ENCODE measurements around the gene NDUFB8.
A peak's percentile ranks its signal among the peaks of the same experiment; 100 is the strongest.
"Not testable (repeated sequence)": the region's sequence is repeated elsewhere in the genome, so short reads cannot be mapped to it uniquely, and the experiment has no call there.

The NDUFB8 gene

GRCh38 chr10:100529475-100530298 lies at the start of gene NDUFB8:
TSS of gene NDUFB8 (minus strand) at chr10:100529871. CDS start at chr10:100529851, 20 bp downstream.
- DNase-seq (ENCODE audit: low read depth) = no peak

GRCh38 chr10:100576282-100576635 lies 46.6 kb upstream of the NDUFB8 start:
- DNase-seq (ENCODE audit: low read depth) = no peak

- no peak for DNase-seq (ENCODE audit: low read depth)
Observed at GRCh38 chr10:100575585-100576281, 46.1 kb upstream of the NDUFB8 start.

DNA sequence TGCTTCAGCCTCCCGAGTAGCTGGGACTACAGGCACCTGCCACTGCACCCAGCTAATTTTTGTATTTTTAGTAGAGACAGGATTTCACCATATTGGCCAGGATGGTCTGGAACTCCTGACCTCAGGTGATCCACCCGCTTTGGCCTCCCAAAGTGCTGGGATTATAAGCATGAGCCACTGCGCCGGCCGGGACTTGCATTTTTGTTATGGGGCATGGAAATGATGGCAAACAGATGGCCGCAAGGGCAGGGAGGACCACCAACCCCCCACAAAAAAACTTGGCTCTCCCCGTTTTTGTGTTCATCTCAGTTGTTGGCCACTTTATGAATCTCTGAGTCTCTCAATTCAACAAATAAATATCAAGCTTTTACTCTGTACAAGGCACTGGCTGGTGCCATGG lies 45.5 kb upstream of the NDUFB8 start:
- DNase-seq (ENCODE audit: low read depth) = not testable (repeated sequence)

DNA sequence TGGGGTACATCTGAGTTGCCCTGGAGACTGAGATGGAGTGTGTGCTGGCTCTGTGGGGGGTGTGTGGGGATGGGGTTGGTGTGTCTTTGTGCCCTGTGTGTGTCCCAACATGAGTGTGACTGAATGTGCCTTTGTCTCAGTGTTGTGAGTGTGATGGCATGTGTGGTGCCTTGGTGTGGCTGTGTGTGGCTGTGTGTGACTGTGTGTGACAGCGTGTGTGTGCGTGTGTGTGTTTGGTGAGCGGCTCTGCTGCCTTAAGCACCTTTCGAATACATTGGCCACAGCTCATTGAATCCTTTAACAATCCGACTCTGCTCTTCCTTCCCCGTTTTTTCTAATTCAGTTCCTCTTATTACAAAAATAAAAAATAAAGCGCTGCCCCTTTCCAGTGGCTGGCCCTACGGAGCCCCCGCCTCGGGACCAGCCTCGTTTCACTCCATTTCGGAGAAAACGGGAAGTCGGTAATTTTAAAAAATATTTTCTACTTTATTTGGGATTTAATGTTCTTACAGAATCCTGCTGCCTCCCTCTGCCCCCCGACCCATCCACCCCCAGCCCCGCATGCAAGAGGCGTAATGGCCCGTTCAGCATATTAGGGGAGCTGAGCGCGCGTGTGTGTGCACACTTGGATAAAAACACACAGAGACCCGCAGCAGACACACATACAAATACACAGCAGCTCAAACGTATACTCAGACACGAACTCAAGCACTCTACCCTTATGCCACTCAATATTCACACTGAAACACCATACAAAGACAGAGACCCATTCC lies 41.6 kb upstream of the NDUFB8 start:
- DNase-seq (ENCODE audit: low read depth) = no peak

DNA sequence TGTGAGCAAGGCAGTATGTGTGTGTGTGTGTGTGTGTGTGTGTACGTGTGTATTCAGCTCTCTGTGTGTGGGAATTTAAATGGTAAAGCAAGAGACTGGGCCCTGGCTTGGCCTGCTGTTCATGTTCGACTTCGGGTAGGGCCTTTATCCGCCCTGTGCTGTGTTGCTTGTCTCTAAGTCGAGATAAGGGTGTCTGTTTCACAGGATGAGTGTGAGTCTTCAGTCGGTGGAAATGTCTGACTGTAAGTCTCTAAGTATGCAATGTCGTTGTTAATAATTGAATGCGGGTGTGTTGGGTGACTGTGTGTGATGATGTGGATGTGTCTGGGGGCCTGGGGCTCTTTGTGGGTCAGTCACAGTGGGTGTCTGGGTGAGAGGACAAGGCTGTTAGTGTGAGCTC lies 40.8 kb upstream of the NDUFB8 start:
- DNase-seq (ENCODE audit: low read depth) = no peak

DNA sequence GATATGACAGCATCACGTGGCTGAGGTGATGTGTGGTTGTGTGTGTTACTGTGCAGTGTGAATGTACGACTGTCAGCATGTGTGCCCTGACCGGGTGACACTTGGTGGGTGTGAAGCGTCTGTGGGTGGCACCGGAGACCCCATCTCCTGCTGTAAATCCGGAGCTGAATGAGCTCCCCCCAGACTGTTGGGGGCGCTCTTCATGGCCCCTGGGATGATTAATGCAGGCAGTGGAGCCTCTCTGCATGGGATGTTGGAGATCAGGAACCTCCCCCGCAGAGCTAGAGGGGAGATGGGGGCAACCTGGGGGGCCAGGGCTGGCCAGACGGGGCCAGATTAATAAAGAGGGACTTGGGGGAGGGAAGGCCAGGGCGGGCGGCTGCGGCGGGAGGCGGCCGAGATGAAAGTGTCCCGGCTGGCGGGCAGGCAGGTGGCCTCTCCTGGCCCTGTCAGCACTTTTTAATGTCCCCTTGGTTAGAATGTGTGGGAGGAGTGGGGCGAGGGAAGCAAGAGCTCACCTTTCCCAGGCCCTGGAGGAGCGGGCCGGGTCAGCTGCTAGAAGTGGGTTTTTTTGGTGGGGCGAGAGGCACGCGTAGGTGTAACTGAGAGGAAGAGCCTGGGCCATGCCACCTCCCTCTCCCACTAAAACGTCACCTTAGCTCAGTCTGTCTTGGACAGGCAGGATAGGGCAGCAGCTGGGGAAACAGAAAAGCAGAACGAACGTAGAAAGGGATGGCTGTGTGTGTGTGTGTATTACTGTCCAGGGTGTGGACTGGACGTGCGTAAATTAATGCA lies 40.2 kb upstream of the NDUFB8 start:
- no peak for DNase-seq (ENCODE audit: low read depth)

GRCh38 chr10:100568912-100569311 lies 39.2 kb upstream of the NDUFB8 start:
- no peak for DNase-seq (ENCODE audit: low read depth)

- DNase-seq (ENCODE audit: low read depth) = no peak
Observed at GRCh38 chr10:100567826-100568225, 38.2 kb upstream of the NDUFB8 start.

- no peak for DNase-seq (ENCODE audit: low read depth)
Observed at GRCh38 chr10:100567249-100567648, 37.6 kb upstream of the NDUFB8 start.

GRCh38 chr10:100566561-100566960 lies 36.9 kb upstream of the NDUFB8 start:
- no peak for DNase-seq (ENCODE audit: low read depth)

DNA sequence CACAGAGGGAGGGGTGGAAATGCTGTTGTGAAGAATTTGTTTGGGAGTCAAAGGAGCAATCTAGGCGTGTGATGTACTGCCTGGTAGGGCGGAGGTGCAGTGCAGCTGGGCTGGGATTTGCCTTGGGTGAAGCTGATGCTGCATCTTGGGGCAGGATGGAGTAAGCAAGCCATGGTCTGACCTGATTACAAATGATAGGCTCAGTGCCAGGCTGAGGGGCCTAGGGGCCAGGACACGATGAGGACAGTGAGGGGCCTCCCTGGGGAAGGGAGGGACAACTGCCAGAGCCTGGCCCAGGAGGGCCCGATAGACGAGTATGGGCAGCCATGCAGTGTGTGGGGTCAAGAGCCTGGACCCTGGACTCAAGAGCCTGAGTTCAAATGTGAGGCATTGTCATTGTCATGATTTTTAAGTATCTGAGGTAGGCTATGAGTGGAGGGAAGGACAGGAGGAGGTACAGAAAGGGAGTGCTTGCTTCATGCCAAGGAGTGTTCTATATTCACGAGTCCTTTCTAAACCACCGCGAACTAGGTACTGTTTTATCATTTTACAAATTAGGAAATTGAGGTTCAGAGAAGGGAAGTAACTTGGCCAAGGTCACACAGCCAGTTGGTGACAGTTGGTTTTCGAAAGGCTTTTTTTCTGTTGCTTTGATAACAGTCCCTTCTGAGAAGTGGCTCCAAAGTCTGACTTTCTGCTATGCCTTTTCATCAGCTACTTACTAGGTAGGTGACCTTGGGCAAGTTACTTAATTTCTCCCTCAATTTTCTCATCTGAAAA lies 35.7 kb upstream of the NDUFB8 start:
- DNase-seq (ENCODE audit: low read depth) = no peak

GRCh38 chr10:100562008-100562672 lies 32.5 kb upstream of the NDUFB8 start:
- DNase-seq (ENCODE audit: low read depth) = peak; percentile 14

GRCh38 chr10:100561005-100561404 lies 31.3 kb upstream of the NDUFB8 start:
- DNase-seq (ENCODE audit: low read depth) = no peak

GRCh38 chr10:100560248-100560647 lies 30.6 kb upstream of the NDUFB8 start:
- no peak for DNase-seq (ENCODE audit: low read depth)

DNA sequence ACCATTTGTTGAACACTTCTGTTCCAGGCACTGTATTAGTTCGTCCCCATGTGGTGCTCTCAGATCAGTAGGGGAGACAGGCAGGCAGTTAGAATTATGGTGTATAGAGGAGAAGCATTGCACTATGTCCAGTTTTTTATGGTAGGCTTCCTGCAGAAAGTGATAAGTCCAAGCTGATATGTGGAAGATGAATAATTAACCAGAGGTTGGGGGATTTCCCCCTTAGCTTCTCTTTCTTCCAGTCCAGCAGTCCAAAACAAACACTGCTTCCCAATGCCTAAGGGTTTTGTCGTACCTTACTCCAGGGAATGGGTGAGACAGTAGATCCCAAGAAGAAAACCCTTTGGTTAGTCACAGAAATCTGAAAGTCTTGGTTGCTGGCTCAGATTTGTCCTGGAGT lies 25.2 kb upstream of the NDUFB8 start:
- no peak for DNase-seq (ENCODE audit: low read depth)

- no peak for DNase-seq (ENCODE audit: low read depth)
Observed at GRCh38 chr10:100553929-100554328, 24.3 kb upstream of the NDUFB8 start.

- no peak for DNase-seq (ENCODE audit: low read depth)
Observed at GRCh38 chr10:100551738-100552137, 22.1 kb upstream of the NDUFB8 start.

- DNase-seq (ENCODE audit: low read depth) = no peak
Observed at GRCh38 chr10:100551196-100551595, 21.5 kb upstream of the NDUFB8 start.

- no peak for DNase-seq (ENCODE audit: low read depth)
Observed at GRCh38 chr10:100544950-100545349, 15.3 kb upstream of the NDUFB8 start.

DNA sequence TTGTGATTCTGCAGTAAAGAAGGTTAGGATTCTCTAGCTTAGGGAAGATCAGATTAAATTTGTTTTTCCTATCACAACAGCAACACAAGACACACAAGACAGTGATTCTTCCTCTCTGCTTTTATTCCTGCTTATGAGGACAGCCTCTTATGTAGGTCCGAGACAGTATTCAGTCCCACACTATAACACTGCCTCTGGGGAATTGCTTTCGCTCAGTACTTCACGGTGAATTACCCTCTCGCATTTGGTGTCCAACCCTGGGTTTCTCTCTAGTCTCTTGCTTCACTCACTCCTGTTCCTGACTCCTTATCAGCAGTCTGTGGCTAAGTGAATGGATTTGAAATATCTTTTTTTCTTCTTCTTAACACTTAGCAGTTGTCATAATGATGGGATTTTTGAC lies 7.8 kb upstream of the NDUFB8 start:
- no peak for DNase-seq (ENCODE audit: low read depth)

Data from non-pigmented ciliary epithelial cell (primary cell).